ENCODE data around the gene PEX10.

Gene PEX10

DNA sequence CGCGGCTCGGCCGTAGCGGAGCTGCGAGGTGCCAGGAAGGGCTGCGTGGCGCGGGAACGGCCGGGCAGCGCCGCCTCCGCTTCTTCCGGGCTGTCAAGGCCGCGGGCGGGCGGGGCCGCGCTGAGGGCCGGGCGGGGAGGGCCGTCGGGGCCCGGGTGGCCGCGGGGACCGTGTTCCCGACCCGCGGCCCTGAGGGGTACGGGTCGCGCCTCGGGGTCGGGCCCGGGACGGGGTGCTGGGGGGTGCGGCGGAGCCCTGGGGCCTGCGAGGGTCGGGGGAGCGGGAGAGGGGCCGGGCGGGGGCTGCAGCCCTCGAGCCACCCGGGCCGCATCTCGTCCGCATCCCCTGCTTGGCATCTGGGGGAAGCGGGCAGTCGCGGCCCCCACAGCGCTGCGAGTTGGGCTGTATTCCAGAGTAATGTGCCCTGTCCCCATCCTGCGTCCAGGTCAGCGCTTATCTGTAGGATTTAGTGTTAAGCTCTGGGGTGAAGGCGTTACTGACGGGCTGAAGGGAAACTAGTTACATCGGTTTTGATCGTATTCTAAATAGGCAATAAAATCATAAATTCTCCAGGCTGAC lies 20.3 kb downstream of the PEX10 start:
- peak overlapping the region; percentile 64 for H3K27ac ChIP-seq
- DNase-seq (ENCODE audit: low read depth, low spot score): no peak

DNA sequence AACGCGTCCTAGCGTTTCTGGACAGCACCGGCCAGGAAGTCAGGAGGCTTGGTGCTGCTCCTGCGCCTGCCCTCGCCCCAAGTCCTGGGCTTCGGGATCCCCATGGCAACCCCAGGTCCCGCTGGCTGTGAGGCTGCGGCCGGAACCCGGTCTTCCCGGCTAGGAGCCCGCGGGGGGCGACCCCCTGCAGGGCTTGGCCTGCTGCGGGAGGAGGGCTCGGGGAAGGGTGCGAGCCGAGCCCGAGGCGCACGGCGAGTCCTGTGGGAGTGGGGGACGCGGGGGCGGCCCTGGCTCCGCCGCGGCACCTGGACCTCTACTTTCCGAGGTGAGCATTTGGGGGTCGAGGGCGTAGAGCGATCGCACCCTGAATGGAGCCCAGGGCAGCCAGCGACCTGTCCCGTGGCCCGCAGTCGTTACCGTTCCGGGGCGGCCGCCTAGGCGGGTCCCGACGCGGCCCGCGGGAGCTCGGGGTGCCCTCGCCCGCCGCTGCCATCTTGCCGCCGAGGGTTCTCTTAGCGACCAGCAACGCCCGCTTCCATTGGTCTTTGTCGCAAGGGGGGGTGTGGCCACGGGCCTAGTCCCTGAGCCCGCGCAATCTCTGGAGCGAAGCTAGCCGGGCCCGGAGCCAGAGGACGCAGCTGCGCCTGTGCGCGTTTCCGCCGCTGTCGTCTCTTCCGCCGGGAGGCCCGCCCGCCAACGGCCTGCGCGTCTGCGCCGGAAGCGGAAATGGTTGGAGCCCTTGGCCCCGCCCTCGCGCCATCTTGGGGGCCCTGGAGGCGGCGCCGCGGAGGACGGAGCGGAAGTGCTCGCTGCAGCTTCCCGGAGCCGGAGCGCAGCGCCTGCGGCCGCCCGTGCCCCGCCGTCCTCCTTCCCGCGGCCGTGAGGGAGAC lies 21.1 kb downstream of the PEX10 start, which contains the start of the genes MORN1 and RER1:
MORN1 (minus strand) TSS at position 514 of the 890 bp plus-strand sequence; CDS start at position 493, 21 bp downstream.
RER1 (plus strand) TSS at position 801 of the 890 bp plus-strand sequence. CDS start 3,950 bp downstream, outside the sequence.
- peak within 1 kb of the TSS; percentile 64 for H3K27ac ChIP-seq
- DNase-seq (ENCODE audit: low read depth, low spot score): peak; percentile 91

DNA sequence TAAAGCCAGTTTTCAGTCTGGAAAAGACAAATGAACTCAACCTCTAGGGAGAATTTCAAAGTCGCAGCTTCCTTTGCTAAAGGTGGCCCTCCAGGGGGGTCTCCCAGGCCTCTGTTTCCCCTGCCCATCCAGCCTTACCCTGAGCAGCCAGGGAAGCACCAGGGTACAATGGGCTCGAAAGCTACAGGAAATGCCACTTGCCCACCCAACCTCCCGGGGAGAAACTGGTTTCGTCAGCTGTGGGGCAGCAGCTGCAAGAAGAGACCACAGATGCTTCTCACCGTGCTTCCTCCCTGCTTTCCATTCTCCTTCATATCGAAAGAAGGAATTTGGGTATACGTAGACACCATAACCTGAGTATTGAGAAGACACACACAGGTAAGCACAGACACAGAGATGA lies 22.7 kb downstream of the PEX10 start:
- no peak overlapping the region for H3K27ac ChIP-seq
- DNase-seq (ENCODE audit: low read depth, low spot score): no peak

DNA sequence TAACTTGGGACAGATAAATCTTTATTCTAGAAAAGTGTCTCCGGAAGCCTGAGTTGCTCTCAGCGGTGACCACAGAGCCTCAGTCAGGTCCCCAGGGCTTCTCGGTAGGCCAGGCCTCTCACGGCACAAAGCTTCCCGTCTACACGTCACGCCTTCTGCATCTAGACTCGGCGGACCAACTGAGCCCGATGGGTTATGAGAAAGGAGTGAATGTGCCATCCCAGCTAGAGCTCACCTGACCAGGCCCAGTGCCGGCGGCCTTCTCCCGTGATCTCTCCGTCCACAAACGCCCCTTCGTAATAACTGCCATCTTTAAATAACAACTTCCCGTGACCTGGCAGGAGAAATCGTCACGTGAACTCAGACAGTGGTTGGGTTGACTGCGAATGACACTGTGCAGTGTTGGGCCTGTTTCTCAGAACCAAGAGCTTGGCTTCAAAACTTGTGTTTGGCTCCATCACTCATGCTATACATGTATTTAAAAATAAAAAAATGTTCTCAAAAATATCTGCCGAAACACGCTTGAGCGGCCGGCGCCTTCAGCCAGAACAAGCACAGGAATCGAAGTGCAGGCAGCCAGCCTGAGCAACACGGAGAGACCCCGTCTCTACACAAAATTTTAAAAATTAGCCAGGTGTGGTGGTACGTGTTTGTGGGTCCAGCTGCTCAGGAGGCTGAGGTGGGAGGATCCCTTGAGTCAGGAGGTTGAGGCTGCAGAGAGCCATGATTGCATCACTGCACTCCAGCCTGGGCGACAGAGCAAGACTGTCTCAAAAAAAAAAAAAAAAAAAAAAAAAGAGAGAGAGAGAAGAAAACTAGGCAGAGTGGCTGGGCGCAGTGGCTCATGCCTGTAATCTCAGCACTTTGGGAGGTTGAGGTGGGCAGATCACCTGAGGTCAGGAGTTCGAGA lies 24.1 kb downstream of the PEX10 start:
- no peak for DNase-seq (ENCODE audit: low read depth, low spot score)
- no peak overlapping the region for H3K27ac ChIP-seq

DNA sequence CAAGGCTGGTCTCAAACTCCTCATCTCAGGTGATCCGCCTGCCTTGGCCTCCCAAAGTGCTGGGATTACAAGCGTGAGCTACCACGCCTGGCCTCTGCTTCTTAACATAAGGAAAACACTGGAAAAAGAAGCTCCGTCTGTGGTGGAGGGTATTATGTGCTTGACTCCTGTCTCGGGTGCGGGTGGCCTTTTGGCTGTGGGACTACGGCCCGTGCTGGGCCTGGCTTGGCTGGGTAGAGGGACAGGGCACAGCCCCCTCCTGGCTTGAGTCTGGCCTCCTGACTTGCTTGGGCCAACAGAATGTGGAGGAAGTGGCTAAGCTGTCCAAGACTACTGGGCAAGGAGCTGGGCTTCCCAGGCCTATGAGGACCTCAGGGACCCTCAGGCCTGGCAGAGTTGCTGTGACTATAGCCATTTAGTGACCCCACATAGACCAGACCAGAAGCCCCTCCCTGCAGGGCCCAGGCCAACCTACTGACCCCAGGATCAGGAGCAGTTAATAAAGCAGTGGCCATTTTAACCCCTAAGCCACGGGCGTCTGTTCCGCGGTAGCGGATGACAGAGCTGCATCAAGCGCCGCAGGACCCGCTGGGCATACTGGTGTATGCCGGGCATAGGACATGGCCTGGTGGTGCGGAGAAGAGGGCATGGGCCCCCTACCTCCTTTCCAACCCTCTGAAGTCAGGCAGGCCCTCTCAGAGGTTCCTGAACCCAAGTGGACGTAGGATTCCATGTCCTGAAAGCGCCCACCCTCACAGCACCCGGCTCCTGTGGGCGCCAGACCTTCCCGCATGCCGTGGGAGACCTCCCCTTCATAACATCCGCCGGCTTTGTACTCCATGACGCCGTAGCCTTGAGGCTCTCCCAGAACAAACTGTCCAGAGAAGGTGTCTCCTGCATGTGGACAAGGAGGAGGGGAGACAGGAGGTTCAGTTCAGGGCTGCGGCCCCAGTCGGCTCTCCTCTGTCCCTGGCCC lies 25.4 kb downstream of the PEX10 start:
- DNase-seq (ENCODE audit: low read depth, low spot score): no peak
- H3K27ac ChIP-seq: no peak overlapping the region

DNA sequence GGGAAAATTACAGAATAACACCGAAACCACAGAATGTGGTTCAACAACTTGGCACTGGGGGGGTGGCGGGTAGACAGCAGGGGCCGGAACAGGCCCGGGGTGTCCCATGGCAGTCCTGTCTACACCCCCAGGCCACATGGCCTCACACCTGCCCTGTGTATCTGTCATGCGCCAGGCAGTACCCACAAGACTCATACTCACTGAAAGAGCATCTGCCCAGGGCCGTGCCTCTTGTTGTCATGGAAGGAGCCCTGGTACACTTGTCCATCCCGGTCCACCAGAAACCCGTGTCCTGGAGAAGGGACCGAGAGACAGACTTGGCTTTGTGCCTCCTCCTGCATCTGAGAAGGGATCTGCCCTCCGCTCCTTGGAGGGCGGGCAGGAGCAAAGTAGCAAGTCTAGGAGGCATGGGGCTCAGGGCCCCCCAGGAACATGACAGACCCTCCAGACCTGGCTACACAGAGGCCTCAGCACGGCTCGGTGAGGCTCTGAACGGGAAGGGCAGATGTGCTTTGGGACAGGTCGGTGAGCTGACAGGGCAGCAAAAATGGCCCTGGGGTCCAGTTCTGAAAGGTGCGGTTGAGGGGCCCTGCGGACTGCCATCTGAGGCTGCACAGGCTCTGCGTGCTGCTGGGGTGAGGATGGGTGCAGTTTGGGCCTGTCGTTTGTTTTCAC lies 26.6 kb downstream of the PEX10 start:
- DNase-seq (ENCODE audit: low read depth, low spot score): no peak
- H3K27ac ChIP-seq: no peak overlapping the region

DNA sequence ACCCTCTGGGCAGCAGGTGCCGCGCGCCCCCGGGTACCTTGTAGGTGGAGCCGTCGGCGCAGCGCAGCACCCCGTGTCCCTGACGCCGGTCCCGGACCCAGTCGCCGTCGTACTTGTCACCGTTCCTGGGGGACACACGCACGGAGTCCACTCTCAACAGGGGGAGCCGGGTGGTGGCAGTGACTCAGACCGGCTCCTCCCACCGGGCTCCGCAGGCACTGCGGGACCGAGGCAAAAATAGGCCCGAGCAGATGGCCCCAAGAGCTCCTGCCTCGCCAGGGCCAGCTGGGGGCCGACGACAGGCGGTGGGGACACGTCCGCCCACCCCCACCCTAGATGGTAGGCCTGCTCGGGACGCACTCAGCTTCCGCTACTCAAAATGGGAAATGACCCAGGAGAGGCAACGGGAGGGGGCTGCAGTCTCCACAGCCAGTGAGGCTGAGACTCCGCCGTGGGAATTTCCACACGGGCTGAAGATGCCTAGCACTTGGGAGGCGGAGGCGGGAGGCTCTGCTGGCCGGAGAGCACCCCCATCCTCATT lies 27.4 kb downstream of the PEX10 start:
- no peak overlapping the region for H3K27ac ChIP-seq
- no peak for DNase-seq (ENCODE audit: low read depth, low spot score)

DNA sequence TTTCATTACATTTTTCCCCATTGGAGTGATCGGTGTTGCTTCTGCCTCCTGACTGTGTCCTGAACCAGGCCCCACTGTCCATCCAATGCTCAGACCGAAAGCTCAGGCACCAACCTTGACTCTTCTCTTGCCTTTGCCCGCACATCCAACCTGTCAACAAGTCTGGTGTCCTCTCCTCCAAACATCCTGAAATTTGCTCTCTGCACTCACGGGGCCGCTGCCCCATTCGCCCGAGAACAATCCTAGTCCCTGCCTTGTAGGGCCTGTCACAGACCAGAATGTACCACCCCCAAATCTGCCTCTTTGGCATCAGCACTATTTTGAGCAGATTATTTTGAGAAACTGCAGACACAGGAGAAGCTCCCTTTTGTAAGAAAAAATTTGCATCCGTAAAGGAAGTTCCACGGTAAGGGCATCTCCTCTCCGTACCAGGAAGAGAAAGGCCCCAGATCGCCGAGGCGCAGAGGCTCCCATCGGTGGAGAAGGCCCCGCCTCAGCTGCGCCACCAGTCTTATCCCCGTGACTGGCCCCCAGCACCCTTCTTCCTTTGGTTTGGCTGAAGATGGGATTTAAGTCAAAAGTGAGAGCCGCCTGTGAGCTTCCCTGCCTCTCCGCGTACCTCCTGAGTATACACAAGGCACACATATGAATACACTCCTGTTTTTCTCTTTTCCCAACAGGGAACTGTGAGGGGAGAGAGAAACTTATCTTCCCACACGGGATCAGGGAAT lies 28.1 kb downstream of the PEX10 start:
- DNase-seq (ENCODE audit: low read depth, low spot score): no peak
- H3K27ac ChIP-seq: no peak overlapping the region

DNA sequence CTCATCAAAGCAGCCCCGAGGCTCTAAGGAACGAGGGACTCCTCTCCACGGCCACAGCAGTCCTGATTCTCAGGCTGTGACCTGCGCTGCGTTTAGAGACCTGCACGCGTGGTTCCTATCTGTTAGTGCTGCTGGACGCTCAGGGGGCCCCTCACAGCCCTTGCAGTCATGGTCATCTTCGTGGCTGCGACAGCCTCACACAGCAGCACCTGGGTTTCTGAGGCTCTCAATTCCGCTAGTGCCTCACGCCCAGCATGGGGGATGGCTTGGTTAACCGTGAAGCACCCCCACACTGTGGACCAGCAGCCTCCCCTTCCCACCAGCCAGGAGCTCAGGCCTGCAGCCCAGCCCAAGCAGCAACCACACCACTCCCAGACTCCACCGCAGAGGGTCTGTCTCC lies 28.8 kb downstream of the PEX10 start:
- DNase-seq (ENCODE audit: low read depth, low spot score): no peak
- H3K27ac ChIP-seq: no peak overlapping the region

DNA sequence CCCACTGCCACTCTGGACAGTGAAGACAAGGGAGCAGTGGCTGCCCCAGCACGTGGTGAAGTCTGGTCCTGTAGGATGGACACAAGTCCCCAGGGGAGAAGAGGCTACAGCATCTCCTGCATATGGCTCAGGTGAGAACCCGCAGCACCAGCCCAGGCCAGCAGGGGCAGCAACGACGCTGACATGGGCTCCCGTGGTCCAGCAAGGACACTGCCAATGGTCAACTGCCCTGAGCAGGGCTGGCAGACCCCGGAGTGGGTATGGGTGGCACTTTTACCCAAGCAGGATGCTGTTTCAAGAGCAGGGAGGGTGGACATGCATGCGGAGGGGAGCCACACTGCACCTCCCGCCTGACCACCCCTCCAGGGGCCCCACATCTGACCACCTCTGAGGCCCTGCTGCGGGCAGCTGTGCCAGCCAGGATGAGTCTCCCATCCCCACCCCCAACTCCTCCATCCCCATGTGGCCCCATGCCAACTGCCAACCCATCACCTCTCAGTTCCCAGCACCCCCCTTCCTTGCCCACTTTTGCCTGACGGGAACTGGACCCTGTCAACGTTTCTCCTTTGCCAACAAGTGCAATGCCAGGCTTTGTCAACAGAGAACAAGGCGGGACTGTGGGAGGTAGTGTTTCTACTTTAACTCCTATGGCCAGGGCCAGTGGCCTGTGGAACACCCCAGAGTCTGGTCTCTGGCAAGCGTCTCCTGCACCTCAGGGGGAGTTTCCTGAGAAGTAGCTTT lies 29.6 kb downstream of the PEX10 start:
- H3K27ac ChIP-seq: no peak overlapping the region
- DNase-seq (ENCODE audit: low read depth, low spot score): no peak

DNA sequence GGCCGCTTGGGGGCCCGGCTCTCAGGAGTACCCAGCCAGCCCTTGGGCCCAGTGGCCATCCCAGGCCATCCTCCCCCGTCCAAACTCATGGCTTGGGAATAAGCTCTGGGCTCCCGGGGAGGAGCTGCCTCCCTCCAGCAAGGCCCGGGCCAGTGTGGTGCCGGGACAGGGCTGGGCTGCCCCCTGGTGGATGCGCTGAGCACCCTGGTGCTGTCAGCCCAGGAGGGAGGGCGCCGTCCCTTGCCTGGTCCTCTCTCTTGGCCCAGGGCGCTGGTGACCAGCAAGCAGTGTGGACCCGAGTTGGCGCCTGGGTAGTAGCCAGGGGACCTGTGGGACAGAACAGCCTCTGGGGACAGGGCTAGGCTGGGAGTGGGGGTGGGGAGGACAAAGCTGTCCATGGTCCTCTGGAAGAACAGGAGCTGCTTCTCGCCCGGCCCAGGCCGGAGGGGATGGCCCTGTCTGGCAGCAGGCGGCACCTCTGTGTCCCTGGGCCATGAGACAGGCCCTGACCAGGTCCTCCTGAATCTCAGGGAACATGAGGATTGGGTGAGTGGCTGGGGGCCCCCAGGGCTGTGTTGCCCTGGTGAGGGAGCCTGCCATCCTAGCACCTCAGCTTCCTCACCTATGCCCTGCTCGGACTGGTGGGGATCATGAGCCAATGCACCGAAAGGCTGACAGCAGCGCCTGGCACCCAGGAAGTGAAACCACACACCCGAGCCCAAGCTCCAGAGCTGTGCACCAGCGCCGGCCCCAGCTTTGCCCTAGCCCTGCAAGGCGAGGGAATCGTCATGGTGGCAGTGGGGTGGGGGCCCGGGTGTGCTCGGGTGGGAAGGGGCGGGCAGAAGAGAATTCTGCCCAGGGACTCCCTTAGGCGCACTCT lies 30.4 kb downstream of the PEX10 start:
- DNase-seq (ENCODE audit: low read depth, low spot score): no peak
- H3K27ac ChIP-seq: no peak overlapping the region

DNA sequence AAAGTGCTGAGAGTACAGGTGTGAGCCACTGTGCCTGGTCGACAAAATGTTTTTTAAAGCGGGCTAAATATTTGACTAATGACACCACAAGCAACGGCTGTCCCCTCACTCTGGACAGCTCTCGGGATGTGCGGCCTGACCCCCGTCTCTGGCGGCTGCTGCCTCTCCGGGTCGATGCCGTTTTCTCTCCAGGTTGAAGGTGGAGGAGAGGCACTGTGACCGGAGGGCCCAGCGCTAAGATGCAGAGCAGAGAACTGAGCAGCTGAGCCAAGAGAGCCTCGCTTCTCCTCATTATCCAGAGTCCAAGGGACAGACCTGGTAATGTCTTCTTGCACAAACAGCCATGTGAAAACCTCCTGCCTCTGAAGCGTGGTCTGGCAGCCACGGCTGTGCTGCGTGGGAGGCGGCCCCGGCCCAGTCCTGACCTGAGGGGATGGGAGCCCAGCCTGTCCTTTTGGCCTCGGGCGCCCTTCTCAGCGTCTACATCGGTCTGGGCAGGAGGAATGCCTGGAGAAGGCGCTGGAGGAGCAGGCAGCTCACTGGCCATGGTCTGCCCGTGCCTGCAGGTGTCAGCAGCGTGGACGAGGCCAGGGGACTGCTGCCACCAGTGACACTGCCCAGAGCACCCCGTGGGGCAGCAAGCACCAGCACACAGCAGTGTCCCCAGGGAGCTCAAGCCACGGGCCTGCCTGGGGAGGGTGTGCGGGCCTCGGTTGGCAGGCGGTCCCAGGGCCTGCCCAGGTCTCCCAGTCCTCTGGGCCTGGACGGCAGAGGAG lies 31.4 kb downstream of the PEX10 start:
- H3K27ac ChIP-seq: no peak overlapping the region
- no peak for DNase-seq (ENCODE audit: low read depth, low spot score)

DNA sequence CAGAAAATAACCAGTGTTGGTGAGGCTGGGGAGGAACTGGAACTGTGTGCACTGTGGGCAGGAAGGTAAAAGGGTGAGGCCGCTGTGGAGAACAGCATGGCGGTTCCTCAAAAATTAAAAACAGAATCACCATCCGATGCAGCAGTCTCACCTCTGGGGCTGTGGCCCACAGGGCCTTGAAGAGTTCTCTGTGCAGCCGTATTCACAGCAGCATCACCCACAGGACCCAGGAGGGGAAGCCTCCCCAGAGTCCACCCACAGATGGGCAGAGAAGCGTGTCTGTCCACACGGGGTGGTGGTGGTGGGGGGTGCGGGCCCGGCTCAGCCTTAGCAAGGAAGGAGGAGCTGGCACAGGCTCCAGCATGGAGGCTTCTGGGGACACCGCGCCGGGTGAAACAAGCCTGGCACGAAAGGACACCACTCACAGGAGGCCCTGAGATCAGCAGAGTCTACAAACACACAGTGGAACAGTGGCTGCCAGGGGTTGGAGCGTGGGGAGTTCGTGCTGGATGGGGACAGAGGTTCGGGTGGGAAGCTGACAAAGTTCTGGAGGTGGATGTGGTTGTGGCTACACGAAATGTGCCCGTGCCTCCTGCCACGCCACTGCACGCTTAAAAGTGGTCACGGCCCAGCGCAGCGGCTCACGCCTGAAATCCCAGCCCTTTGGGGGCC lies 32.5 kb downstream of the PEX10 start:
- no peak overlapping the region for H3K27ac ChIP-seq
- no peak for DNase-seq (ENCODE audit: low read depth, low spot score)

DNA sequence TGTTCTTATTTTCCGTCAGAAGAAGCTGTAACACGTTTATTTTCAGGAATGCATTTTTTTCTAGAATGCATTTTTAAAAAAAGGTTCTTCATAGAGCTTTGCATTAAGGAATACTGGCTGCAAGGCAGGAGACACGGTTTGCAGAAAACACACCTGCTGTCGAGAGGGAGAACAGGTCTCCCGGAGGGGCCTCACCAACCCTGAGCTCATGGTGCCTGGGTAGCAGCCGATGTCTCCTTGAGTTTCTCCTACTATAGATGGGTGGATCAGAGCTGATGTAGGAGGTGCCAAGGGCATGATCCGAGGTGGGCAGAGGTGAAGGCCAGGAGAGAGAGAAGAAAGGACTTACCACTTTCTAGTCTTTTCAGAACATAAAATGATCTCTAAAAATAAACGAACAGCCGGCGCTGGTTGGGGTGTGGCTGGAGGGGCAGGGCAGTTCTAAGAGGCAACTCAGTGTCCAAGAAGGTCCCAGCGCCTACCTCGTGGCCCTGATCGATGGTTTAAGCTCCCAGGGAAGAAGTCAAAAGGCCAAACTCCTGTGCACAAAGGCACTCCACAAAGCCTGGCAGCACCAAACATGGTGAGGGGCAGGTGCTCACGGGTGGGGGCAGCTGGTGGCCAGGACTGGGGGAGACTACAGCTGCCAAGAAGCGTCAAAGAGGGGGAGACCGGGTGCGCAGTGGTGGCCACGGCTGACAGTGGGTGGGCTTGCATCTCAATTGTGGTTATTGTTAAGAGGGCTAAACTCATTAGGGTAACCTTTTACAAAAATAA lies 33.2 kb downstream of the PEX10 start:
- H3K27ac ChIP-seq: no peak overlapping the region
- DNase-seq (ENCODE audit: low read depth, low spot score): no peak
